Umbilical cord (tissue), 2 donors: ENCODE results near the gene SPINT2. TPM values are rescaled to one million over a fixed set of nuclear protein-coding genes. Genes with fewer than 3 reads are reported as not detected.
A peak's percentile ranks its signal among the peaks of the same experiment; 100 is the strongest.
"Not testable (repeated sequence)": the region's sequence is repeated elsewhere in the genome, so short reads cannot be mapped to it uniquely, and the experiment has no call there.

Source experiments
- DNase-seq: peaks from one replicate; pipeline ENCODE4 v3.0.0-alpha.2; 2015; ENCODE audit warnings: low spot score
- total RNA-seq: library from RNA; depleted of rRNA; stranded (reverse); fragments of >200 nt; gene quantifications from one replicate; pipeline ENCODE4 v1.2.3, GENCODE V29; 2014; ENCODE audit warnings: low replicate concordance; ENCODE audit not compliant: insufficient read depth

The SPINT2 gene
- total RNA-seq, 1 donor from 2014 or later = 113 TPM

DNA sequence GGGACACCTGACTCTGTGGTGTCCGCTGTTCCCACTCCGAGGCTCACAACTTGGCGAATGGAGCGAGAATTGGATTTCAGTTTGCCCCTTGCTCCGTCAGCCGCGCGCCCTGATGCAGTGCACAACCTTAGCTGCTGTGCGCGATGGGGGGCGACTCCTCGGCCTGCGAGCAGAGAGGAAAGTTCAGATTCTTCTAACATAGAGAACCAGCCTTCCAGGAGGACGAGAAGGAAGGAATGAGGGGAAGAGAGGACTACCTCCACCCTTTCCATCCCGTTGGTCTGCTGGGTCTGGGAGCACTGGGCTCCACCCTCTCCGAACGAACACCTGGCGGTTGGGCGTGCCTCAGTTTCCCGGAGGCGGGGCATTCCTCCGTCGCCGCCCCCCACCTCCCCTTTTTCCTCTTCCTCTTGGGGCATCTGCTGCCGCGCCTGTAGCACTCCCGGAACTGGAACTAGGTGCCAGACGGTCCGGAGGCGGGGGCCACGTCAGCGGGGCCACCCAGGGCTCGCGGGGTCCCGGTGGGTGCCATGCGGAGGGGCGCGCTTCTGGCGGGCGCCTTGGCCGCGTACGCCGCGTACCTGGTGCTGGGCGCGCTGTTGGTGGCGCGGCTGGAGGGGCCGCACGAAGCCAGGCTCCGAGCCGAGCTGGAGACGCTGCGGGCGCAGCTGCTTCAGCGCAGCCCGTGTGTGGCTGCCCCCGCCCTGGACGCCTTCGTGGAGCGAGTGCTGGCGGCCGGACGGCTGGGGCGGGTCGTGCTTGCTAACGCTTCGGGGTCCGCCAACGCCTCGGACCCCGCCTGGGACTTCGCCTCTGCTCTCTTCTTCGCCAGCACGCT, 55.3 kb downstream of the SPINT2 start, which contains the start of gene KCNK6:
Gene KCNK6 (plus strand): TSS at position 425 of the 838 bp plus-strand sequence. CDS start 106 bp downstream, at position 531.
- peak; percentile 57 for DNase-seq

GRCh38 chr19:38320969-38321339, 56.6 kb downstream of the SPINT2 start:
- DNase-seq = no peak

DNA sequence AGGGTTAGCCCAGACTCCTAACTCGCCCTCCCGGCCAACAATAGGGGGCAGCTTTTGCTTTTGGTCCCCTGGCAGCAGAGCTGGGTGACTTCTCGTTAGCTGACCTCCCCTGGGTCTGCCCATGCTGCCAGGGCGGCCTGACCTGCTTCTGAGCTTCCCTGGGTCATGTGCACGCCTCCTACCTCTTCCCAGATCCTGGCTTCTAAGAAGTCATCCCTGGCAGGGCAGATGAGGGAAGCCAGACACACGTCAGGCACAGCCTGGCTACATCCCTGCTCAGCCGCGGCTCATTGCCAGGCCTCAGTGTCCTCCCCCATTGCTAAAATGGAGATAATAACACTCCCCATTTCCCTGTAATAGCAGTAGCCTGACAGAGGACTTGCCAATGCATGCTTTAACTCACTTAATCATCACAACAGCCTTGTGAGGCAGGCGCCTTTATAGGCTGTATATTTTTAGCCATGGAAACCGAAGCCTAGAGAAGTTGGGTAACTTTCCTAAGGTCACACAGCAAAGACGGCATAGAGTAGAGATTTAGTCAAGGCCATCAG, 57.3 kb downstream of the SPINT2 start:
- DNase-seq = peak; percentile 93

- DNase-seq = no peak
Measured at GRCh38 chr19:38323291-38323690, 58.9 kb downstream of the SPINT2 start.

DNA sequence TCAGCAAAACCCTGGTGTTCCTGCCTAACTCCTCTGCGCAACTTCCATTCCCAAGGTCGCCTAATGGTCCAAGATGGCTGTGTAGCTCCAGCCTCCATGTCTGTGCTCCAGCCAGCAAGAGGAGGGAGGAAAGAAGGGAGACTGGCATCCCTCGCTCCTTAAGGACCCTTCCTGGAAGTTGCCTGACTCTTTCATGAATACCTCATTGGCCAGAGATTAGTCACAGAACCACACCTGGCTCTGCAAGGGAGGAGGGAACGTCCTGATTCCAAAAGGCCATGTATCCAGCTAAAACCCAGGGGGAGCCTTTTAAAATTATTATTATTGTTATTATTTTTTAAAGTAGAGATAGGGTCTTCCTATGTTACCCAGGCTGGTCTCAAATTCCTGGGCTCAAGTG, 60.1 kb downstream of the SPINT2 start:
- DNase-seq = no peak

GRCh38 chr19:38326591-38326990, 62.2 kb downstream of the SPINT2 start:
- DNase-seq = no peak

DNA sequence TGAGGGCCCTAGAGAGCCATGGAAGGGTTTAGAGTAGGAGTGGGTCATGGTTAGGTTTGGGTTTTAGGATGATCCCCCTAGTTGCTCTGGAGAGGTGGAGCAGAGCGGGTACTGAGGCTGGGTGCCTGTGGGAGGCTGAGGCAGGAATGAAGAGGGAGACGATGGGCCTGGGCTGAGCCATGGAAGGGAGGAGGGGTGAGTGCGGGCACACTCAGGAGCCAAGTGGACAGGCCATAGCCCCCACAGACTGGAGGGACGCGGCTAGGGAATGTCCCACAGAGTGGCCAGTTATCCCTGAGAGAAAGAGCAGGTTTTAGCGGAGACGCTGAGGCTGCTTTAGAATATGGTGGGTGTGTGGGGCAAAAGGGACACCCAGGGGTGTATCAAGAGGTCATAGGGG, 65.3 kb downstream of the SPINT2 start:
- no peak for DNase-seq

GRCh38 chr19:38331728-38332127, 67.4 kb downstream of the SPINT2 start:
- DNase-seq = no peak

DNA sequence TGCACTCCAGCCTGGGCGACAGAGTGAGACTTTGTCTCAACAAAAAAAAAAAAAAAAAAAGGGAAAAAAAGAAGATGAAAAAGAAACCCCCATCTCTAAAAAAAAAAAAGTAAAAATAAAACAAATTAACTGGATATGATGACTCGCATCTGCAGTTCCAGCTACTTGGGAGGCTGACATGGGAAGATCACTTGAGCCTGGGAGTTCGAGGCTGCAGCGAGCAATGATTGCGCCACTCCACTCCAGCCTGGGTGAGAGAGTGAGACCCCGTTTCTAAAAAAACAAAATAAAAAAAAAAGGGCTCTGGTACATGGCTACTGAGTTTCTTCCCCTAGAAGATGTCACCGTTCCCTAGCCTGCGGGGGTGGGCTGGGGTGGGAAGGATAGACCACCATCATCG, 68.9 kb downstream of the SPINT2 start:
- no peak for DNase-seq

DNA sequence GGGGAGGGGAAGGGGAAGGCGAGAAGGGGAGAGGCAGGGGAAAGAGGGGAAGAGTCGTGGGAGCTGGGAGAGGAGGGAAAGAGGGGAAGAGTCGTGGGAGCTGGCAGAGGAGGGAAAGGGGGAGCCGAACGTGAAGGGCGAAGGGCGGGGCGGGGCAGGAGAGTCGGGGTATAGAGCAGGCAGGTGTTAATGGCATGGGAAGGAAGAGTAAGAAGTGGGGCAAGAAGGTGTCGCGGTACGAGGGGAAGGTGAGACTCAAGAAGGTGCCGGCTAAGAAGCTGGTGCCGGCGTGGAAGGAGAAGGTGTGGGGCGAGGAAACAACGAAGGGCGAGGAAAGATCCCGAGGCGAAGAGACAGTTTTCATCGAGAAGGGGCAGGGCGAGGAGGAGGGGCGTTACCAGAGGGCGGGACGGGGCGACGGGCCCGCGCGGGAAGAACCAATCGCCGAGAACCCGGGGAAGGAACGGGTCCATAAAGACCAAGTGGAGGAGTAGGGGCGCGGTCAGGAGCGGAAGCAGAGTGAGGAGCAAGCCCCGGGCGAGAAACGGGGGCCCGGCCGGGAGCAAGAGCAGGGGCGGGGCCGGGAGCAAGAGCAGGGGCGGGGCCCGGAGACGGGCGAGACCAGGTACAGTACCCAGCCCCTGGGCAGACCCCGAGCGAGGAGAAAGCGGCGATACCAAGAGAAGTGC, 71.7 kb downstream of the SPINT2 start:
- DNase-seq = peak; percentile 99

- peak; percentile 93 for DNase-seq
Measured at GRCh38 chr19:38336638-38337359, 72.4 kb downstream of the SPINT2 start.

DNA sequence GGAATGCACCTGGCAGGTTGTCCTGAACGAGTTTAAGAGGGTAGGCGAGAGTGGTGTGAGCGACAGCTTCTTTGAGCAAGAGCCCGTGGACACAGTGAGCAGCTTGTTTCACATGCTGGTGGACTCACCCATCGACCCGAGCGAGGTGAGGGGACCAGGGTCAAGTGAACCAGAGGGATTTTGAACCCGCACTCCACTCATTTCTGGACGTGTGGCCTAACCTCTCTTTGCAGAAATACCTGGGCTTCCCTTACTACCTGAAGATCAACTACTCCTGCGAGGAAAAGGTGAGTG, 72.9 kb downstream of the SPINT2 start:
- no peak for DNase-seq

DNA sequence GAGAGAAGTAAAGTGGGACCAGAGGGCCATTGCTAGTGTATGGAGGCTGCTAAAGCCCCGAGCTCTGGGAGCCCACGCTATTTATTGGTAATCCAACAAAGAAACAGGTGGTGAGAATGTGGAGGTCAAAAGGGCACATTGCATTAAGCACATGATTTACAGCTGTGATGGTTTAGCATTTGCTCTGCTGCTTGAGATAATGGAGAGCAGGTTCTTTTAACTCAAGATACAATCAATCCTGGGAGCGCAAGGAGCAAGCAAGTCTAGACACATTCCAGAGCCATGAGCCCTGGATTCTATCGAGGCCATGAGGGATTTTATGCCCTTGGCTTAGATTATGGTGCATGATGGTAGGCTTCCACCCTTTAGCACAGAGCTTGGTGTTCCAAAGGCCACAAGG, 74.6 kb downstream of the SPINT2 start:
- not testable (repeated sequence) for DNase-seq

- DNase-seq = no peak
Measured at GRCh38 chr19:38340927-38341326, 76.6 kb downstream of the SPINT2 start.

Other genes with a start within 250 kb of the SPINT2 start
- gene DPF1, start 40.4 kb upstream of the SPINT2 start, total RNA-seq = 2.2 TPM
- 43.1 TPM for gene PPP1R14A, start 8.2 kb upstream of the SPINT2 start, total RNA-seq
- gene C19orf33, start 39.7 kb downstream of the SPINT2 start, total RNA-seq = 8.7 TPM
- 35.4 TPM for gene YIF1B, start 51.4 kb downstream of the SPINT2 start, total RNA-seq
- gene KCNK6, start 55.3 kb downstream of the SPINT2 start, total RNA-seq = 12.3 TPM
- gene CATSPERG, start 71.3 kb downstream of the SPINT2 start, total RNA-seq = 3.4 TPM
- 147 TPM for gene PSMD8, start 110.0 kb downstream of the SPINT2 start, total RNA-seq
- not detected for gene GGN, start 123.5 kb downstream of the SPINT2 start, total RNA-seq
- not detected for gene SPRED3, start 124.1 kb downstream of the SPINT2 start, total RNA-seq
- gene FAM98C, start 138.5 kb downstream of the SPINT2 start, total RNA-seq = 6.7 TPM
- gene RASGRP4, start 161.6 kb downstream of the SPINT2 start, total RNA-seq = 0.96 TPM
- 1.4 TPM for gene RYR1, start 169.1 kb downstream of the SPINT2 start, total RNA-seq